HL-60/S4 treated with retinoic acid at 250 ng/mL for 4 days and 3 days (cell line): ENCODE measurements around the gene EVA1C.
"Not testable (repeated sequence)": the region's sequence is repeated elsewhere in the genome, so short reads cannot be mapped to it uniquely, and the experiment has no call there.

Experiments
- in situ Hi-C: fragments of 300-500 bp; cut with MboI; formaldehyde crosslinking; loops from 2 replicates; pipeline ENCODE4 v1.7.0; 2022; ENCODE audit warnings: low sequenced_read_pairs

EVA1C gene

DNA sequence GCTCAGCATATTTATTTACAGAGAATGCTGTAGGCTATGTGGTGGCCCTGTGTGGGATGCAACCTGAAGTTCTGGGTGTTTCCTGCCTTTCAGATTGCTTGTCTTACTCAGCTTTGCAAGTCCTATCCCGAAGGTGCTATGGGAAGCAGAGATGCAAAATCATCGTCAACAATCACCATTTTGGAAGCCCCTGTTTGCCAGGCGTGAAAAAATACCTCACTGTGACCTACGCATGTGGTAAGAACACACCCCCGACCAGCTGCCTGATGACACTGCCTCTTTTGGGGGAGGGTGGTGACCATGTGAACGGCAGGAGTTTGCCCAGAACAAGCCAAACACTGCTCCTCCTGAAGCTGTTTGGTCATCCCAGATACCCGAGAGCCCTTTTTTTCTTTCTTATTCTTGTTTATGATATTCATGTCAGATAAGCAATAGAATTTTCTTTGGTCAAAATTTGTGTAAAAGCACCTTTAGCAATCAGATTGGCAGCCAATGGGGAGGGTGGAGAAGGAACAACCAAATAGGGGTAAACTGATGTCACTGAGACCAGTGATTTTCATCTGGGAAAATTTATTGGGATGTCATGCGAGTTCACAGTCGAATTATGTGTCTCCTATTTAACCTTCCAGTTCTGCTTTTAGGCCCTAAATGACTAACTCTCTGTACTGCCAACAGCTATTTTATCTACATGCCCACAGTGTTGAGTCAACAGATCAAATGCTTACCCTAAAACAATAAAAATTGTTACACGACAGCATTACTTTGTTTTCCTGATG, 82.6 kb downstream of the EVA1C start:
- in situ Hi-C loops = no loop called here

DNA sequence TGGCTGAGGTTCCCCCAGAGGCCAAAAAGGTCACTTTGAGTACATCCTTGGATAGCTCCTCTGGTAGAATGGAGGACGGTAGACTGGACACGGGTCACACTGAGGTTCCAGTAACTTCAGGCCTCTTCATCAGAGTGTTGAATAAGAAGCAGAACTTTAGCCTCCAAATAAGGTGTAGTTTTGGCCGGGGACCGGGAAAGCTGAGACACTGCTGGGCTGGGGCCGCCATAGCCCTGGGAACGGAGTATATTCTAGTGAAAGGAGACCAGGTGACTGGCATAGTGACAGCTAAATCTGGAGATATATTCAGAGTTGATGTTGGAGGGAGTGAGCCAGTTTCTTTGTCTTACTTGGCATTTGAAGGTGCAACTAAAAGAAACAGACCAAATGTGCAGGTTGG, 84.1 kb downstream of the EVA1C start:
- in situ Hi-C loops = no loop called here

DNA sequence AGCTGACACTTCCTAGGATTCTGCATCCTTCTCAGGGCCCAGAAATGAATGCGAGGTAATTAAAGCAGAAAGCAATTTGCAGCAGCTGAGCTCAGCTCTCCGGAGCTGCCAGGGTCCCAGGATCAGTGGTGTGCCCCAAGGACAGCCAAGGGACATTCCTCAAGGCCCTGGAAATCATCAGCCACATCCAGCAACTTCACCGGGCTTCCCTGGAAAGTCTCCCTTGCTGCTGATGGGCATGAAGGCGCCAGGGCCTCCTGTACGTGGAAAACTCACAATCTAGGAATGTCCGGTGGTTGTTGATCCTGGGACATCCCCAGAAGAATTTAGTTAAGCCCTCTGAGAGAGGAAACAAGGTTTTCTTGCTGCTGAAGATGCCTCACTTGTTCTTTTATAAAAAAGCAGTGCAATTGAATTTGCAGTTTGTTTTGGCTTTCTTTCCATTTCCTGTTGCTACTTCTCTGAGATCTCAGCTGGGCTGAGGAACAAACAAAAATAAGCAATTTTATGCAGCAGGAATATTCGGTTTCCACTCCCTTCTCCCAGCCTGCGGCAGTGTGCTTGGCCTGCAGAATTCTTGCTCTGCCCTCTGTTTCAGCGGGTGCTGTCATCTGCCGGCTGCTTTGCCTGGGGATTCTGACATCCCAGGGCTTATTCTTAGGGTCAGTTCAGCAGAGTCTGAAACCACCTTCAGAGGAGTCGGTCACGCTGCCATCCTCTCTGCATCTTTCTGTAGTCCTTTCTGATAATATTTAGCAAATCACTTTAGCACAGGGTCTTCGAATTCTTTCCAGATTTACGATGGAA, 86.9 kb downstream of the EVA1C start:
- in situ Hi-C loops = no loop called here

DNA sequence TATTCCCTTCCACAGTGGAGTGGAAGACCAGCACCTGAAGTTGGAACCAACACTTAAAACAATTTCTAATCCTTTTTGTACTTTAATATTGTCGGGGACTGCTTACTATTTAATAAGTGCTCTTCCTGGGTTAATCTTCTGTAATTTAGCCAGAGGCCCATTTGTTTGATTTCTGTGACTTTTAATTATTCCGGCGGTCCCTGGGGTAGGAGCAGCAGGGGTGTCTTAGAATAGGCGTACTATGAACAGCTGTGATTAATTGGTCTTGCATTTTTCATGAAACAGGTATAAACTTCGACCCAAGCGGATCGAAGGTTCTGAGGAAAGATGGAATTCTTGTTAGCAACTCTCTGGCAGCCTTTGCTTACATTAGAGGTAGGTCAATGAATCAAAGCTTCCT, 91.1 kb downstream of the EVA1C start:
- in situ Hi-C loops = not testable (repeated sequence)

DNA sequence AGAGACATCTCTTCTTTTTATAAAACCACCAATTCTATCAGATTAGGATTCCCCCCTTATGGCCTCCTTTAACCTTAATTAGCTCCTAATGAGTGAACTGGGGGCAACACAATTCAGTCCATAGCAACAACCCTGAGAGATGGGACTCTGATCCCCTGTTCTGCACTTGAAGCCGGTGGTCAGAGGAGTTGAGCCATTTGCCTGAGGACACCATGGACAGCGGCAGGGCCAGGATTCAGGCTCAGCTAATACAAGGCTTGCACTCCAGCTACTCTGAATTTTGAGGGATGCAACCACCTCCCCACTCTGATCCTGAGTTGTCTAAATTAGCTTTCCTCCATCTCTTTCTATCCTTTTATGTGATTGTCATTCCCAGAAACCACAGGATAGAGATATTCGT, 93.3 kb downstream of the EVA1C start:
- in situ Hi-C loops = not testable (repeated sequence)

DNA sequence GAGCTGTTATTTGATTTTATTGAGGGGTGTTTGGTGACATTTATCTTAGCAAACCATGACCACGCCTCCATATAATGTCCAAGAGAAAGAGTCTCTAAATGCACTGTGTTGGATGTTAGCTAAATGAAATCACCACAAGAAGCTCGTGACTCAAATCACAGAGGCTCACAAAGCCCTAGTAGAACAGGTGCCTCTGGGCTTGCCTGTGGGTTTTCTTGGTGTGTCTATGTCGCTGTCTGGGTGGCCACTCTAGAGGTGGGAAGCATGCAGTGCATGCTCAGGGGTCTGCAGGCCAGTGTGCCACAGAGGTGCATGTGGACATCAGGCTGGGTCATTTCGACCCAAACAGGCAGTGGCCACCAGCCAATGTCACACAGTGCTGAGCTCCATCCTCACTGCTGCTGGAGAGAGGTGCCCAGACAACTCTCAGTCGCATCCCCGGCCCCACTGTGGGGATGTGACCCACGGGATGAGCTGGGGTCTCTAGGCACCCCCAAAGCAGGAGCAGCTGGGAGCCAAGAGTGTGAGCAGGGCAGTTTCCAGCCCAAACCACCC, 94.0 kb downstream of the EVA1C start:
- in situ Hi-C loops = not testable (repeated sequence)

DNA sequence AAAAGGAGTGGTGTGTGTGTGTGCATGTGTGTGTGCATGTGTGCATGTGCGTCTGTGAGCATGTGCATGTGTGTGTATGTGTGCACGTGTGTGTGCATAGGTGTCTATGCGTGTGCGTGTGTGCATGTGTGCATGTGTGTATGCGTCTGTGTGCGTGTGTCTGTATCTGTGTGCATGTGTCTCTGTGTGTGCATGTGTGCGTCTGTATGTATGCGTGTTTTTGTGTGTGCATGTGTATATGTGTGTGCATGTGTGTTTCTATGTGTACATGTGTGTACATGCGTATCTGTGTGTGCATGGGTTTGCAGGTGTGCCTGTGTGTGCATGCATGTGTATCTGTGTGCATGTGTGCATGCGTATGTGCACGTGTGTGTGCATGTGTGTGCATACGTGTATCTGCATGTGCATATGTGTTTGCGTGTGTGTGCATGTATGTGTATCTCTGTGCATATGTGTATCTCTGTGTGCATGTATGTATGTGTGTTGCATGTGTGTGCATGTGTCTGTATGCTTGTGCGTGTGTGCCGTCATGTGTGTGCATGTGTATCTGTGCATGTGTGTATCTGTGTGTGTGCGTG, 94.9 kb downstream of the EVA1C start:
- in situ Hi-C loops = no loop called here

DNA sequence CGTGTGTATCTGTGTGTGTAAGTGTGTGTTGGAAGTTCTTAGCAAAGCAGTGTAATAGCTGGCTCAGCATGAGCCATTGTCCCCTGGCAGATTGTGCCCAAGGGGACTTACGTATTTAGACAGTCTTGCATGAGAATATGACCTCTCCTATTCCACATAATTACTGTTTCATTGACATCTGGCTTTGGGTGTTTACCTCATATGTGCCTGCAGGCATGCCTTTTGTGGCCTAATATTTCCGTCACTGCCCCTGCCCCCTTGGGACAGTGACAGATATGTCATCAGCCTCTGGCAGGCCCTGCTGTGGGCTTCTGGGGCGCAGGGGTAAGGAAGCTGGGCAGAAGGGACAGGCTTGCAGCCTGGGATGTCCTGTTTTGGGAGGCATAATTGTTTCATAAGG, 95.5 kb downstream of the EVA1C start:
- in situ Hi-C loops = not testable (repeated sequence)

DNA sequence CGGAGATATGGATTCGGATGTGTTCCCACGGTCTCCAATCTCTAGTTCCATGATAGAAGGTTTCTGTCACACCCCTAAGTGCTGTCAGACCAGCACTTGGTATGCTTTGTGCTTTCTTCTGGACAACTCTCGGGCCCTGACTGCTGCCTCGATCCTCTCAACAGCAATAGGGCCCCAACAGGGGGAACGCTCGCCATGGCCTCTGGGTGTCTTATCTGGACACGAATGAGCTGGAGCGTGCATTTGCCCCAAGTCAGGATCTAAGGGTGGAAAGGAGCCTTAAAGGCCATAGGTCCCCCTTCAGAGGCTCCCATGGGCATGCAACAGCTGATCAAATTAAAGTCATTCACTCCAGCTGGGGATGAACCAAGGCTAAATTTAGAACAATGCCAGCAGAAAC, 96.1 kb downstream of the EVA1C start:
- in situ Hi-C loops = no loop called here

DNA sequence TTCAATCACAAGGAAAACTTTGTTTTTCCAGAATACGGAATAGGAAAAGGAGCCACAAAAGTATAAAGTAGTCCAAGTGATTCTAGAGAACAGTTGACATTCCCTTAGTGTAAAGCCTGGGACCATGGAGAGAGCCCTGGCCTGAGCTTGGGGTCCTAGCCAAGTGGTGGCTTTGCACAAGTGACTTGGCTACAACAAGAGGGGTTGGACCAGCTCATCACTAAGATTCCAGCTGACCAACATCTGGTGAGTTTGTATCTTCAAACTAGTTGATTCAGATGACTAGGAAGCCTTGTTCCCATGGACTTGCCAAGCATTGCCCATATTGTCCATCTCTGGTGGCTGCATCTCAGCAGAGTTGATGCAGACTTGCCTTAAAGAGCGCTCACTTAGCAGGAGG, 96.5 kb downstream of the EVA1C start:
- in situ Hi-C loops = not testable (repeated sequence)

DNA sequence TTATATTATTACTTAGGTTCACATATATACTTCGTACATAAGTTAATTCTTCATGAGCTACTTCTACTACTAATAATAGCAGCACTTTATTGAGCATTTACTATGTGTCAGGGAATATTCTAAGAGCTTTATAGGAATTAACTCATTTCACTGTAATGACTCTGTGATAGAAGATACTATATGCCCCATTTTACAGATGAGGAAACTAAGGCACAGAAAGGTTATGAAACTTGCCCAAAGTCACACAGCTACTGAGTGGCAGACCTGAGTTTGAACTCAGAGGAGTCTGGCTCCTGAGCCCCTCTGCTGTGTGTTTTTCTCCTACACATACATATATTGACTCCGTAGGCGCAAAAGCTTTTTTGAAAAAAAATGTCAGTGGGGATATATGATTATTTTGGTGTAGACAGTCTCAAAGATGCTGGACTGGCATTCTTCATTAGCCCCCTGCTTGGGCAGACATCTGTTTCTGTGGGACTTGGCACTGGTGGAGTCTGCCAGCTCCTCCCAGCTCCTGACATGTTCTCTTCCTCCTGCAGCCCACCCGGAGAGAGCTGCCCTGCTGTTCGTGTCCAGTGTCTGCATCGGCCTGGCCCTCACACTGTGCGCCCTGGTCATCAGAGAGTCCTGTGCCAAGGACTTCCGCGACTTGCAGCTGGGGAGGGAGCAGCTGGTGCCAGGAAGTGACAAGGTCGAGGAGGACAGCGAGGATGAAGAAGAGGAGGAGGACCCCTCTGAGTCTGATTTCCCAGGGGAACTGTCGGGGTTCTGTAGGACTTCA, 102.0 kb downstream of the EVA1C start:
- in situ Hi-C loops = no loop called here

DNA sequence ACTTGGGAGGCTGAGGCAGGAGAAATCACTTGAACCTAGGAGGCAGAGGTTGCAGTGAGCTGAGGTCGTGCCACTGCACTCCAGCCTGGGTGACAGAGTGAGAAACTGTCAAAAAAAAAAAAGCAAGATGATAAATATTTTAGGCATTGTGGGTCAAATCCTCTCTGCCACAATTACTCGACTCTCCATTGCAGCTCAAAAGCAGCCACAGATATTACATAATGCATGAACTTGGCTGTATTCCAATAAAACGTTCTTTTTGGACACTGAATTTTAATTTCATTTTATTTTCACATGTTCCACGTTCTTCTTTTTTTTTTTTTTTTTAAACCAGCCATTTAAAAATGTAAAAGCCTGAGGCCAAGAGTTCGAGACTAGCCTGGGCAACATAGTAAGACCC, 103.4 kb downstream of the EVA1C start:
- in situ Hi-C loops = no loop called here

DNA sequence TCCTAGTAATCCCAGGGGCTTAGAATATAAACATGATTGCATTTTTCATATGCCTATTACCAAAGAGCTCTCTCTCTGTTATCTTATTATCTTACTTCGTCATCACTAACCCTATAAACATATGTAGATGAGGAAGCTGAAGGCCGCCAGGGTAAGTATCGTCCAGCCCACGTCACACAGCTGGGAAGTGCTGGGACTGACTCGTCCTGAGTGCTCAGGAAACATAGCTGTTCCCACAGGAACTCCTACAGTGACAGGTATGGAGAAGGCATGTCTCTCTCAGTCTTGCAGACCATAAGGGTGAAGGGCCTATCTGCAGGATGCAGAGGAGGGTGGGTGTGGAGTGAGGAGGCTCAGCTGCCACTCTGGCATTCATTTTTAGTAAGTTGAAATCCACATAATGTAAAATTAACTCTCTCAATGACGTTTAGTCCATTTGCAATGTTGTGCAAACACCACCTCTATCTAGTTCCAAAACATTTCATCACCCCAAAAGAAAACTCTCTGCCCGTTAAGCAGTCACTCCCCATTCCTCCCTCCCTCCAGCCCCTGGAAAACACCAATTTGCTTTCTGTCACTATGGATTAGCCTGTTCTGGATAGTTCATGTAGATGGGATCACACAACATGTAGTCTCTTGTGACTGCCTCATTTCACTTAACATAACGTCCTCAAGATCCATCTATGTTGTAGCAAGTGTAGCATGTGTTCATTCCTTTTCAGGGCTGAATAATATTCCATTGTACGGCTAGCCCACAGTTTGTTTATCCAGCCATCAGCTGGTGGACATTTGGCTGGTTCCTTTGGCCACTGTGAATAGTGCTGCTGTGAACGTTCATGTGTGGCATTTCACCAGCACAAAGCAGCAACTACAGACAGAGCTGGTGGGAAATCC, 104.5 kb downstream of the EVA1C start:
- in situ Hi-C loops = no loop called here

DNA sequence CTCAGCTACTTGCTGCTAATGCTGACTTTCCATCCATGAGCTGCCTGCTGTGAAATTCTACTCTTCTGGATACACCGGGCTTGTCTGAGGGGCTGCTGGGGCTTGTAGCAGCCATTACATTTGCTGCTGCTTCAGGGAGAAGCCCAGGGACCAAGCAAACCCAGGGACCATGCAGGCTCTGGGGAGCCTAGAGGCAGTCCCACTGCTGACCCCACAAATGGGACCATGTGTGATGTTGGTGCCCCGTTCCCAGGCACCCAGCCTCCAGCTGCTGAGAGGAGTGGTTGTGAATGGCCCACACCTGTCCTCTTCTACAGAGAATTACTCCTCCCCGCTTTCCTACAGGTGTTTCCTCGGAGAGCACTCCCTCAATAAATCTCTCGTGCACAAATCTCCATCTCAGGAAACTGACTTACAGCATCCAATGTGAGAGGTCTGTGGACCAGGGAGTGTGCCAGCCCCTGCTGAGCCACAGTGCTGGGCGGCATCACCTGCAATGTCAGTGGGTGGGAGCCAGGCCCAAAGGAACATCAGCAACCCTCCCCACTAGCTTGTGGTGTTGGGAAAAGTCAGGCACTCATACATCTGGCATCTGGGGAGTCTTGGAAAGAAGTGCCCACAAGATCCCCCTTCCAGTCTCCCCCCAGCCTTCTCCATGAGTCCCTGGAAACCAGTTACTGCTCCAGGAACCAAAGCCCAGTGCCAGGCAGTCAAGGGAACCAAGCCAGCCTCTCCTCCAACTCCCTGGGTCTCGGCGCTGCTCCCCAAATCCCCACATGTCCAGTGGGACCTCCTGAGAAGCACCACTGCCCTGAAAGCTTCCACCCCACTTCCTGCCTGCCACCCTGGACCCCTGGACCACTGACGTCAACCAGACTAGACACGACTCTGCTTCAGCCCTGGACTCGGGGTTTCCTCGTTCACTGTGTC, 107.7 kb downstream of the EVA1C start:
- in situ Hi-C loops = no loop called here

DNA sequence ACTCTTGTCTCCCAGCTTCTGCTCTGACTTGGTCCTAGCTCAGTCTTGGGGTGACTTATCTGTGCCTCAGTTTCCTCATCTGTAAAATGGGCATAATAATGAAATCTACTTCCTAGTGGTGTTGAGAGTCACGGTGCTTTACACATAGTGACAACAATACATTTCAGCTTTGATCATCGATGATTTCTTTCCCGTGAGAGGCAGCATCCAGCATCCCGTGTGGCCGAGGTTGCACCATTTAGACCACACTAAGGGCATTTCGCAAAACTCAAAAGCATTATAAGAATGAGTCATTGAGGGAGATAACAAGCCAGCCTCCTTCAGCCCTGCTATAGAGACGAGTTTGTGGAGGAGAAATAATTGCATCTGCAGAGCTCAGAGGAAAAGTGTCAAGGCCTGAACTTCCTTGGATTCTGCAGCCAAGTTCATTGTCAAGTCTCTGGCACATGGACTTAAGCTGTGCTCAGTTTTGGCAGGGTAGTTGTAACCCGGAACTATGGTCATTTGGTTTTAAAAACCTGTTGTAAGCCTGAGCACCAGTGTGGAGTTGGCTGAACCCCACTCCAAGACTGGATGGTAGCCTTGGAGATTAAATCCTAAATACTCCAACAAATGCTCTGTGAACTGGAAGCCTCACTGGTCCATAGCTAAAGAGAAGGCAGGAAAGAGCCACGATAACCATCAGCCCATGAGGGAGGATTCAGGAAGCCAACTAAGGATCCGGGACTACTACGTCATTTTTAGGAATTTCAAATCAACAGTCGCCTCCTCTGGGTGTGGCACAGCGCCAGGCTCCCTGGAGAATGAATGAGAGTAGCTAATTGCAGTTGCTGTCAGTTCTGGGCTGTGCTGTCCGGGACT, 108.6 kb downstream of the EVA1C start:
- in situ Hi-C loops = no loop called here

DNA sequence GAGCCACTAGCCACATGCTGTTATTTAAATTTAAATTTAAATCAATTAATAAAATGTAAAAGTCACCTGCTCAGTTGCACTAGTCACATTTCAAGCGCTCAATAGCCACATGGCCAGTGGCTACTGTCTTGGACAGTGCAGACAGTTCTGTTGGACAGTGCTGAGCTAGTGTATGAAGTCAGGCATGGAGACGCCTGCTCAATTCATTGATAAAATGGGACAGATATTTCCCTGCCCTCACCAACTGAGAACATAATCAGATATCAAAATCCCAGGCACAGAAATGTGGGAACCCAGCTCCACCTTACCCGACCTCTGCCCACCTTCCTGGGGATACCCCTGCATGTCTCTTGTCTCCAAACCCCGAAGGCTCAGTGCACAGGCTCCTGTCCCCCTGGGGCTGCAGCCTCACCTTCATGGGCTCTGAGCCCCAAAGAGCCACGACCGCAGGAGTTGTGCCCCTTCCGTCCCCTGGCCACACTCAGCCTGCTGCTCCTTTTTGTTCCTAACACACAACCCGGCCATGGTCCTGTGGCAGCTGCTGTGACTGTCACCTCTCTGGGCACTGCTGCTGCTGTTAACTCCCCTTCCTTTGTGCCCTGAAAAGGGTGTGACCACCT, 109.3 kb downstream of the EVA1C start:
- in situ Hi-C loops = no loop called here

DNA sequence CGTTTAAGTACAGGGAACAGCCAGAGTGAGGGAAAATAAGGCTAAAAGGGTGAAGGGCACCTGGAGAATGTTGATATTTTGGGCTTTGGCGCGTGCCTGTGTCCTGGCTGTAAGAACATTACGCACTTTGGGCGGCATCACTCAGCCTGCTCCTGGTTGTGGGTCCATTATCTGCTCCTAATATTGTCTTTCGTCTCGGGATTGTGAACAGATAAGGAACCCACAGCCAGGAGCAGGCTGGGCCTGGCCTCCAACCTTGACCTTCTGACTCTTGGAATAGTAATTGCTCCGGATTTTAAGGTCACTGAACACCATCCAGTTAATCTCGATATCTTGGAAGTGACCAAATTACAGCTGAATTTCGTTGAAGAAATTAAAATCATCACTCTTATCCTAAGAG, 111.0 kb downstream of the EVA1C start:
- in situ Hi-C loops = no loop called here
